Measurements from ENCODE around the gene HNRNPUL1. TPM values are rescaled to one million over a fixed set of nuclear protein-coding genes. Genes with fewer than 3 reads are reported as not detected.
A peak's percentile ranks its signal among the peaks of the same experiment; 100 is the strongest.

HNRNPUL1 gene
- total and polyA plus RNA-seq, 9 of the 15 experiments (the other 6 are each of a cell fraction or from before 2014, with no cell fraction given) = 7.3 to 211 (median 85.0) TPM

GRCh38 chr19:41226053-41226873 is 37.9 kb upstream of the HNRNPUL1 start (continued):
- TF ChIP-seq FIP1L1 (IDR thresholded peaks at IDR 0.05; ENCODE audit: low read depth, low read length, poor library complexity, severe bottlenecking) (peak; percentile 64), RBM34 (IDR thresholded peaks at IDR 0.05; ENCODE audit: borderline replicate concordance, insufficient read depth, low read length) (no peak), NRF1 (conservative IDR thresholded peaks at IDR 0.05 in 1 of 2, IDR thresholded peaks at IDR 0.05 in 1 of 2) (no peak), FOXP4 (CRISPR knock-in tag; IDR thresholded peaks at IDR 0.05; ENCODE audit: borderline replicate concordance) (no peak), BRD4 (IDR thresholded peaks at IDR 0.05) (peak; percentile 60; the same call in 1 of the 2 replicates), PCBP2 (IDR thresholded peaks at IDR 0.05; ENCODE audit: low read depth, low read length, poor library complexity, severe bottlenecking) (no peak), MYBL2 (IDR thresholded peaks at IDR 0.05; ENCODE audit: low read depth) (no peak), MYBL2 (CRISPR knock-in tag; IDR thresholded peaks at IDR 0.05; ENCODE audit: borderline replicate concordance) (no peak), ESRRA (IDR thresholded peaks at IDR 0.05; ENCODE audit: borderline replicate concordance, low read depth) (peak; percentile 62), FOXK1 (CRISPR knock-in tag; IDR thresholded peaks at IDR 0.05; ENCODE audit: borderline replicate concordance) (peak; percentile 41; the same call in 1 of the 2 replicates), HIVEP1 (CRISPR knock-in tag; IDR thresholded peaks at IDR 0.05) (no peak), ZNF395 (CRISPR knock-in tag; IDR thresholded peaks at IDR 0.05) (peak; percentile 68), RBBP5 (IDR thresholded peaks at IDR 0.05; ENCODE audit: borderline replicate concordance, insufficient read depth, low read length, poor library complexity, severe bottlenecking) (peak; percentile 10), USF1 (CRISPR knock-in tag; IDR thresholded peaks at IDR 0.05) (peak; percentile 48; the same call in 1 of the 2 replicates), TCF7L2 (IDR thresholded peaks at IDR 0.05; ENCODE audit: low read depth, low read length) (no peak), ELF1 (tag; IDR thresholded peaks at IDR 0.05) (no peak)
- TF ChIP-seq, protein P1, sequence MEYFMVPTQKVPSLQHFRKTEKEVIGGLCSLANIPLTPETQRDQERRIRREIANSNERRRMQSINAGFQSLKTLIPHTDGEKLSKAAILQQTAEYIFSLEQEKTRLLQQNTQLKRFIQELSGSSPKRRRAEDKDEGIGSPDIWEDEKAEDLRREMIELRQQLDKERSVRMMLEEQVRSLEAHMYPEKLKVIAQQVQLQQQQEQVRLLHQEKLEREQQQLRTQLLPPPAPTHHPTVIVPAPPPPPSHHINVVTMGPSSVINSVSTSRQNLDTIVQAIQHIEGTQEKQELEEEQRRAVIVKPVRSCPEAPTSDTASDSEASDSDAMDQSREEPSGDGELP (CRISPR knock-in tag; IDR thresholded peaks at IDR 0.05; ENCODE audit: borderline replicate concordance) = 0 out of 2 replicates have a peak, but pooled peaks have one; percentile 63
- TF ChIP-seq, protein P2, sequence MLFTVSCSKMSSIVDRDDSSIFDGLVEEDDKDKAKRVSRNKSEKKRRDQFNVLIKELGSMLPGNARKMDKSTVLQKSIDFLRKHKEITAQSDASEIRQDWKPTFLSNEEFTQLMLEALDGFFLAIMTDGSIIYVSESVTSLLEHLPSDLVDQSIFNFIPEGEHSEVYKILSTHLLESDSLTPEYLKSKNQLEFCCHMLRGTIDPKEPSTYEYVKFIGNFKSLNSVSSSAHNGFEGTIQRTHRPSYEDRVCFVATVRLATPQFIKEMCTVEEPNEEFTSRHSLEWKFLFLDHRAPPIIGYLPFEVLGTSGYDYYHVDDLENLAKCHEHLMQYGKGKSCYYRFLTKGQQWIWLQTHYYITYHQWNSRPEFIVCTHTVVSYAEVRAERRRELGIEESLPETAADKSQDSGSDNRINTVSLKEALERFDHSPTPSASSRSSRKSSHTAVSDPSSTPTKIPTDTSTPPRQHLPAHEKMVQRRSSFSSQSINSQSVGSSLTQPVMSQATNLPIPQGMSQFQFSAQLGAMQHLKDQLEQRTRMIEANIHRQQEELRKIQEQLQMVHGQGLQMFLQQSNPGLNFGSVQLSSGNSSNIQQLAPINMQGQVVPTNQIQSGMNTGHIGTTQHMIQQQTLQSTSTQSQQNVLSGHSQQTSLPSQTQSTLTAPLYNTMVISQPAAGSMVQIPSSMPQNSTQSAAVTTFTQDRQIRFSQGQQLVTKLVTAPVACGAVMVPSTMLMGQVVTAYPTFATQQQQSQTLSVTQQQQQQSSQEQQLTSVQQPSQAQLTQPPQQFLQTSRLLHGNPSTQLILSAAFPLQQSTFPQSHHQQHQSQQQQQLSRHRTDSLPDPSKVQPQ (CRISPR knock-in tag; IDR thresholded peaks at IDR 0.05; ENCODE audit: borderline replicate concordance) = no peak

Measured in K562 (cell line).